ENCODE data around the gene APOBEC3H. TPM values are rescaled to one million over a fixed set of nuclear protein-coding genes. Genes with fewer than 3 reads are reported as not detected.

APOBEC3H gene
- total RNA-seq, 1 experiment from 2014 or later = not detected

DNA sequence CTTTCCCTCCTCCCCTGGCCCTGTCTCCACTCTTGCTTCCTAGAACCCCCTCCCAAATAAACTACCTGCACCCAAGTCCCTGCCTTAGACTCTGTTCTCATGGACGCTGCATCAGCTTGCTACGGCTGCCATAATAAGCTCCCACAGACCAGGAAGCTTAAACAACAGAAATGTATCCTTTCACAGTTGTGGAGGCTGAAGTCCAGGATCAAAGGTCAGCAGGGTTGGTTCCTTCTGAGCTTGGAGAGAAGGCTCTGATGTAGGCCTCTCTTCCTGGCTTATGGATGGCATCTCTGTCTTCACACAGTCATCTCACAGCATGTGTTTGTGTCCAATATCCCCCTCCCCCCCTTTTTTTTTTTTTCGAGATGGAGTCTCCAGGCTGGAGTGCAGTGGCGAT lies 32.0 kb downstream of the APOBEC3H start:
- no peak for DNase-seq (ENCODE audit: low spot score)
- ChIA-PET CTCF (no interaction called here), POLR2A (ENCODE audit: low non-redundant PET) (interaction anchor here (0.7 kb wide), 1 partner anchor 191 kb away, joined by 4 read pairs; no protein-coding TSS in a partner anchor)
- Histone ChIP-seq H3K27me3 (replicated peaks; ENCODE audit: insufficient read depth, low read depth, low read length, poor library complexity) (no peaks in the 10 kb centered on the region), H3K4me1 (ENCODE audit: insufficient read depth, low read length, poor library complexity, severe bottlenecking) (no peaks in the 10 kb centered on the region), H3K36me3 (ENCODE audit: insufficient read depth, low read length, poor library complexity, severe bottlenecking) (no peaks in the 10 kb centered on the region), H3K9me3 (ENCODE audit: low read depth, low read length, poor library complexity, severe bottlenecking) (no peaks in the 10 kb centered on the region), H3K4me3 (ENCODE audit: low read depth, low read length, poor library complexity, severe bottlenecking) (no peak overlapping the region), H3K27ac (ENCODE audit: low read depth, low read length, poor library complexity, severe bottlenecking) (no peak overlapping the region)
- BruUV-seq (replicated peaks) = no TSS peak
- TF ChIP-seq EZH2 (IDR thresholded peaks at IDR 0.05; ENCODE audit: borderline replicate concordance, low read depth, low read length, poor library complexity, severe bottlenecking) = no peak
- TF ChIP-seq, protein P1, sequence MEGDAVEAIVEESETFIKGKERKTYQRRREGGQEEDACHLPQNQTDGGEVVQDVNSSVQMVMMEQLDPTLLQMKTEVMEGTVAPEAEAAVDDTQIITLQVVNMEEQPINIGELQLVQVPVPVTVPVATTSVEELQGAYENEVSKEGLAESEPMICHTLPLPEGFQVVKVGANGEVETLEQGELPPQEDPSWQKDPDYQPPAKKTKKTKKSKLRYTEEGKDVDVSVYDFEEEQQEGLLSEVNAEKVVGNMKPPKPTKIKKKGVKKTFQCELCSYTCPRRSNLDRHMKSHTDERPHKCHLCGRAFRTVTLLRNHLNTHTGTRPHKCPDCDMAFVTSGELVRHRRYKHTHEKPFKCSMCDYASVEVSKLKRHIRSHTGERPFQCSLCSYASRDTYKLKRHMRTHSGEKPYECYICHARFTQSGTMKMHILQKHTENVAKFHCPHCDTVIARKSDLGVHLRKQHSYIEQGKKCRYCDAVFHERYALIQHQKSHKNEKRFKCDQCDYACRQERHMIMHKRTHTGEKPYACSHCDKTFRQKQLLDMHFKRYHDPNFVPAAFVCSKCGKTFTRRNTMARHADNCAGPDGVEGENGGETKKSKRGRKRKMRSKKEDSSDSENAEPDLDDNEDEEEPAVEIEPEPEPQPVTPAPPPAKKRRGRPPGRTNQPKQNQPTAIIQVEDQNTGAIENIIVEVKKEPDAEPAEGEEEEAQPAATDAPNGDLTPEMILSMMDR (conservative IDR thresholded peaks at IDR 0.05; ENCODE audit: low read depth, low read length) = no peak
- intact Hi-C loops (cut with micrococcal nuclease; ENCODE audit: unreplicated experiment) = no loop called here

- intact Hi-C loops (cut with micrococcal nuclease; ENCODE audit: unreplicated experiment) = no loop called here
- no peak for DNase-seq (ENCODE audit: low spot score)
- TF ChIP-seq, protein P1 (conservative IDR thresholded peaks at IDR 0.05; ENCODE audit: low read depth, low read length) = no peak
- no peak for TF ChIP-seq EZH2 (IDR thresholded peaks at IDR 0.05; ENCODE audit: borderline replicate concordance, low read depth, low read length, poor library complexity, severe bottlenecking)
- Histone ChIP-seq H3K27ac (ENCODE audit: low read depth, low read length, poor library complexity, severe bottlenecking) (no peak overlapping the region), H3K4me1 (ENCODE audit: insufficient read depth, low read length, poor library complexity, severe bottlenecking) (no peaks in the 10 kb centered on the region), H3K27me3 (replicated peaks; ENCODE audit: insufficient read depth, low read depth, low read length, poor library complexity) (no peaks in the 10 kb centered on the region), H3K4me3 (ENCODE audit: low read depth, low read length, poor library complexity, severe bottlenecking) (no peak overlapping the region), H3K36me3 (ENCODE audit: insufficient read depth, low read length, poor library complexity, severe bottlenecking) (no peaks in the 10 kb centered on the region), H3K9me3 (ENCODE audit: low read depth, low read length, poor library complexity, severe bottlenecking) (no peaks in the 10 kb centered on the region)
- ChIA-PET CTCF (no interaction called here), POLR2A (ENCODE audit: low non-redundant PET) (no interaction called here)
- BruUV-seq (replicated peaks) = no TSS peak
These were observed 32.7 kb downstream of the APOBEC3H start for GRCh38 chr22:39129746-39130145.

- H3K9me3 ChIP-seq (ENCODE audit: low read depth, low read length, poor library complexity, severe bottlenecking) = no peaks in the 10 kb centered on the region
- ChIA-PET POLR2A (ENCODE audit: low non-redundant PET) (no interaction called here), CTCF (no interaction called here)
- no peaks in the 10 kb centered on the region for H3K36me3 ChIP-seq (ENCODE audit: insufficient read depth, low read length, poor library complexity, severe bottlenecking)
- no TSS peak for BruUV-seq (replicated peaks)
- DNase-seq (ENCODE audit: low spot score) = no peak
- no peak for TF ChIP-seq EZH2 (IDR thresholded peaks at IDR 0.05; ENCODE audit: borderline replicate concordance, low read depth, low read length, poor library complexity, severe bottlenecking)
- TF ChIP-seq, protein P1 (conservative IDR thresholded peaks at IDR 0.05; ENCODE audit: low read depth, low read length) = no peak
- no peaks in the 10 kb centered on the region for H3K4me1 ChIP-seq (ENCODE audit: insufficient read depth, low read length, poor library complexity, severe bottlenecking)
- no peaks in the 10 kb centered on the region for H3K27me3 ChIP-seq (replicated peaks; ENCODE audit: insufficient read depth, low read depth, low read length, poor library complexity)
- intact Hi-C loops (cut with micrococcal nuclease; ENCODE audit: unreplicated experiment) = no loop called here
- no peak overlapping the region for H3K27ac ChIP-seq (ENCODE audit: low read depth, low read length, poor library complexity, severe bottlenecking)
- H3K4me3 ChIP-seq (ENCODE audit: low read depth, low read length, poor library complexity, severe bottlenecking) = no peak overlapping the region
These were observed 33.2 kb downstream of the APOBEC3H start for GRCh38 chr22:39130152-39130704.
